HG03520 (cell line): Measurements from ENCODE around the gene CASZ1.

Source experiments
- ATAC-seq: cut with Tn5 transposase; IDR thresholded peaks from one replicate; pipeline ENCODE4 v1.9.1; 2021; ENCODE audit warnings: mild to moderate bottlenecking, moderate library complexity; ENCODE audit not compliant: unreplicated experiment

Gene CASZ1, protein sequence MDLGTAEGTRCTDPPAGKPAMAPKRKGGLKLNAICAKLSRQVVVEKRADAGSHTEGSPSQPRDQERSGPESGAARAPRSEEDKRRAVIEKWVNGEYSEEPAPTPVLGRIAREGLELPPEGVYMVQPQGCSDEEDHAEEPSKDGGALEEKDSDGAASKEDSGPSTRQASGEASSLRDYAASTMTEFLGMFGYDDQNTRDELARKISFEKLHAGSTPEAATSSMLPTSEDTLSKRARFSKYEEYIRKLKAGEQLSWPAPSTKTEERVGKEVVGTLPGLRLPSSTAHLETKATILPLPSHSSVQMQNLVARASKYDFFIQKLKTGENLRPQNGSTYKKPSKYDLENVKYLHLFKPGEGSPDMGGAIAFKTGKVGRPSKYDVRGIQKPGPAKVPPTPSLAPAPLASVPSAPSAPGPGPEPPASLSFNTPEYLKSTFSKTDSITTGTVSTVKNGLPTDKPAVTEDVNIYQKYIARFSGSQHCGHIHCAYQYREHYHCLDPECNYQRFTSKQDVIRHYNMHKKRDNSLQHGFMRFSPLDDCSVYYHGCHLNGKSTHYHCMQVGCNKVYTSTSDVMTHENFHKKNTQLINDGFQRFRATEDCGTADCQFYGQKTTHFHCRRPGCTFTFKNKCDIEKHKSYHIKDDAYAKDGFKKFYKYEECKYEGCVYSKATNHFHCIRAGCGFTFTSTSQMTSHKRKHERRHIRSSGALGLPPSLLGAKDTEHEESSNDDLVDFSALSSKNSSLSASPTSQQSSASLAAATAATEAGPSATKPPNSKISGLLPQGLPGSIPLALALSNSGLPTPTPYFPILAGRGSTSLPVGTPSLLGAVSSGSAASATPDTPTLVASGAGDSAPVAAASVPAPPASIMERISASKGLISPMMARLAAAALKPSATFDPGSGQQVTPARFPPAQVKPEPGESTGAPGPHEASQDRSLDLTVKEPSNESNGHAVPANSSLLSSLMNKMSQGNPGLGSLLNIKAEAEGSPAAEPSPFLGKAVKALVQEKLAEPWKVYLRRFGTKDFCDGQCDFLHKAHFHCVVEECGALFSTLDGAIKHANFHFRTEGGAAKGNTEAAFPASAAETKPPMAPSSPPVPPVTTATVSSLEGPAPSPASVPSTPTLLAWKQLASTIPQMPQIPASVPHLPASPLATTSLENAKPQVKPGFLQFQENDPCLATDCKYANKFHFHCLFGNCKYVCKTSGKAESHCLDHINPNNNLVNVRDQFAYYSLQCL (N-terminal part only)

DNA sequence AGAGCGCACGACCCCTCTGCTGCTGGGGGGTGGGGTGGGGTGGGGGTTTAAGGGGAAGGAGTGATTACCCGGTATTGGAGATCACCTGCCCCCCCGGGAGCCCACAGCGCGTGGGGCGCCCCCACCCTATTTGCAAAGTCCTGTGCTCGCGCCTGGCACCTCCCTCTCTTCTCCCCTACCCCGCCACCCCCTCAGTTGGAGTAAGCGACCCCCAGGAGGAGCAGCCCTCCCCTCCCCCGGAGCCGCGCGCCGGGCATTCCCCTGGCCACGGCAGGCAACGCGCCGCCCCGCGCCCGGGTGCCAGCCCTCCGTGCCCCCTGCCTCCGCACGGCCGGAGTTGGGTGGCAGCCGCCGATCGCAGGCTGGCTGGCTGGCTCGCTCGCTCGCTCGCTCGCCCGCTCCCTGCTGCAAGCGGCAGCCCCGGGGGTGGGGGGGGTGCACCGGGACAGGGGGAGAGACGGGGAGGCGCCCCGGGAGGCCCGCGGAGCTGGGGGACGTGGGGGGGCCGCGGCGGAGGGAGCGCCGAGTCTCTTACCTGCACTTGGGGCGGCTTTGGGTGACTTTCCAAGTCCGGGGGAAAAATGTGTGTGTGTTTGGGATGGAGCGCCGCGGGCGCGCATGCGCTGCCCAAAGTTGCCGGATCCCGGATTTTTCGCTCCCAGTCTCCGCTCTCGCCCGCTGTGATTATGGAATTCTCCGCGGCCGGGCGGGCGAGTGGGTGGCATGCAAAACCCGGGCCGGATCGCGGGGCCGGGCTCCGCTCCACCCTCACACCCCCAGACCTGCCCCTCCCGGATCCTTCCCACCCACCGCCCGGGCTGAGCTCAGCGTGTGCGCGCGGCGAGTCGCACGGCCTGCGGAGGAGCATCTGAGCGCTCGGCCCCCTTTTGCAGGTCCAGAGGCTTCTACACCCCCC, at the start of gene CASZ1:
TSS of gene CASZ1 (minus strand) at position 618 of the 916 bp plus-strand sequence. CDS start 102,757 bp downstream, outside the sequence.
- no peak for ATAC-seq

DNA sequence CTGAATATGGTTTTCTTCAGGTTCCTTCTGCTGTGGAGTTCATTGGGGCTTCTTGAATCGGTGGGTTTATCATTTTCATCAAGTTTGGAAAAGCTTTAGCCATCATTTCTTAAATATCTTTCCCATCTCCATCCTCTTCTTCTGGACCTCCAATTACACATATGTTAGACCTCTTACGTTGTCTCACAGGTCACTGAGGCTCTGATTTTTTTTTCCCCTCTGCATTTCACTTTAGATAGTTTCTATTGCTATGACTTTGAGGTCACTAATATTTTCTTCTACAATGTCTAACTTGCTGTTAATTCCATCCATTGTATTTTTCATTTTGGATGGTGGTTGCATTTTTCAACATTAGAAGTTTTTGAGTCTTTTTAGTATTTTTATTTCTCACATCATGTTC, 47.3 kb upstream of the CASZ1 start:
- ATAC-seq = no peak

- ATAC-seq = no peak
These were observed 44.7 kb upstream of the CASZ1 start for GRCh38 chr1:10841118-10841517.

GRCh38 chr1:10839188-10839770, 42.8 kb upstream of the CASZ1 start:
- no peak for ATAC-seq

GRCh38 chr1:10838541-10838940, 42.1 kb upstream of the CASZ1 start:
- no peak for ATAC-seq

GRCh38 chr1:10836726-10837125, 40.3 kb upstream of the CASZ1 start:
- ATAC-seq = no peak

- no peak for ATAC-seq
These were observed 39.5 kb upstream of the CASZ1 start for GRCh38 chr1:10835822-10836421.

DNA sequence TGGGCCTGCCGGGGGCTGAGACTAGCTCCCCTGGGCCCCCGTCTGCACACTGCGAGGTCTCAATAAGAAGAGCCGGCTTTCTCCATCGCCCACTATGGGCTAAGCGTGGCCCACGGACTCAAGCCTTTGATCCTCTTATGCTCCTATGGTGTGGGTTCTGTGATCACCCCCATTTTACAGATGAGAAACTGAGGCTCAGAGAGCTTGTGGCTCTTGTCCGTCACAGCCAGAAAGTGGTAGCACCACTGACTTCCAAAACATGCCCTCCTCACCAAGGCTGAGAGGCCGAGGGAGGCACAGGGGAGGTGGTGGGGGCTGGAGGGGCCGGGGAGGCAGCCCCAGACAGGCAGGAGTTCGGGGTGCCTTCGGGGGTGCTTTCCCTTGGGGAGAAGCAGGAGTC, 39.0 kb upstream of the CASZ1 start:
- no peak for ATAC-seq

GRCh38 chr1:10834770-10835412, 38.4 kb upstream of the CASZ1 start:
- no peak for ATAC-seq

- ATAC-seq = no peak
These were observed 37.4 kb upstream of the CASZ1 start for GRCh38 chr1:10833630-10834557.

GRCh38 chr1:10832703-10833102, 36.3 kb upstream of the CASZ1 start:
- no peak for ATAC-seq

DNA sequence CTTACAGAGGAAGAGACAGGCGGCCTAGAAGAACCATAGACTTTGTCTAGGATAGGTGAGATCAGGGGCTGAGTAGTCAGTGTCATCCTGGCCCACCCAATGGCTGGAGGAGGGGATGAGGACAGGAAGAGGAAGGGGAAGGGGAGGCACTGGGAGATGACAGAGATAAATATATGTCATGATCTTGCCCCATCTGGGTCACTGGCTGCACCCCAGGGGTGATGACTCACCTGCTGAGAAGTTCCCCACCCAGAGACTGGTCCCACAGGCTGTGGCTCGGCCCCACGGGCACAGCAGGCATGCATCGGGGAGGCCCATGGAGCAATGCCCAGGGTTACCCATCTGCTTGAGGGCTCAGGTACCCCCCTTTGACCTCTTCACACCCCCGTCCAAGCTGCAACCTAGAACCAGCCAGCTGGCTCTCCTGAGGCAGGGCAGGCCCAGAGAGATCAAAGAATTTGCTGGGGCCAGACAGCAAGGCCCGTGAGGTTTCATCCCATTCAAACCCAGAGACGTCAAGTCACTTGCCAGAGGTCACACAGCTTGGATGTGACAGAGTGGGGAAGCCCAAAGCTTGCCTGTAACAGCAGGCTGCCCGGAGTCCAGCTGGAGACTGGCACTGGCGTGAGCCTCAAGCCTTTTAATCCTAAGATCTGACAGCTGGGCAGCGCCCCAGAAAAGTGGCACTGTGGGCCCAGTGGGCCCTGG, 34.7 kb upstream of the CASZ1 start:
- no peak for ATAC-seq

DNA sequence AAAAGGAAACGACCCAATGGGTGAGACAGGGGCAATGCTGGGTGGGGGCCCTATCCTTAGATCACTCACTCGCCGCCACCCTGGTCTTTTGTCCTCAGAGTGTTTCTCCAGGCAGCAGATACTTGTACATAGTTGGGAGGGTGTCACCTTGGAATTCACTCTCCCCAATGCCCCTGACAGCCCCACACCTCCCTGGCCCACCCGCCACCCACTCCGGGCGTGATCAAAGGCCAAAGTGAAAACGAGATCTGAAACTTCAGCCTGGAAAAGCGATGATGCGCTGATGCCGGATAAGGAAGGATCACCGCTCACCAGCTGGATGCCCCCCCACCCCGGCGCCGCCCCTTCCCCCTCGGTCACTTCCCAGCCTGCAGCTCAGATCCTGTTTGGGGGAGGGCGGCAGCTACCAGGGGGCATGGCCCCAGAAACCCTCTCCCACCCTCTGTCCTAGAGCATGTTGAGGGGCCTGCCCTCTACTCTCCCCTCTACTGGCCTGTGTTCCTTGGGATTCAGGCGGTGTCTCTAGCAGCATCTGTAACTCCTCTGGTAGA, 33.6 kb upstream of the CASZ1 start:
- no peak for ATAC-seq

- no peak for ATAC-seq
These were observed 32.8 kb upstream of the CASZ1 start for GRCh38 chr1:10829067-10829818.

- no peak for ATAC-seq
These were observed 31.2 kb upstream of the CASZ1 start for GRCh38 chr1:10827377-10828333.
